Osteoblast (primary cell): ENCODE measurements around the gene PTK6. TPM values are rescaled to one million over a fixed set of nuclear protein-coding genes. Genes with fewer than 3 reads are reported as not detected.

Experiments used
- DNase-seq: peaks from one replicate; pipeline ENCODE4 v3.0.0; 2011; ENCODE audit warnings: low spot score, mixed read lengths; ENCODE audit not compliant: insufficient read length; ENCODE audit errors: missing footprints
- H2AFZ ChIP-seq: 2 replicates; pipeline ENCODE4 v1.6.0; 2011; ENCODE audit warnings: mild to moderate bottlenecking, low read length
- H3K27ac ChIP-seq: 2 replicates; pipeline ENCODE4 v1.5.1; 2011; ENCODE audit warnings: mild to moderate bottlenecking, low read depth, low read length, moderate library complexity
- H3K27me3 ChIP-seq: 2 replicates; pipeline ENCODE4 v1.6.0; 2012; ENCODE audit warnings: mild to moderate bottlenecking, control low read depth, inconsistent platforms, low read length, moderate library complexity; ENCODE audit not compliant: insufficient read depth
- H3K36me3 ChIP-seq: 2 replicates; pipeline ENCODE4 v1.5.1; 2011; ENCODE audit warnings: mild to moderate bottlenecking, low read length, control low read depth, moderate library complexity; ENCODE audit not compliant: insufficient read depth
- H3K4me1 ChIP-seq: 2 replicates; pipeline ENCODE4 v1.5.1; 2011; ENCODE audit warnings: mild to moderate bottlenecking, low read length, control low read depth, moderate library complexity; ENCODE audit not compliant: insufficient read depth
- H3K4me2 ChIP-seq: 2 replicates; pipeline ENCODE4 v1.6.0; 2011; ENCODE audit warnings: mild to moderate bottlenecking, low read length; ENCODE audit not compliant: insufficient read depth
- H3K4me3 ChIP-seq: fragments of 200-600 bp; sonication (generic); 3 replicates; pipeline ENCODE4 v1.5.1; 2012; ENCODE audit warnings: mild to moderate bottlenecking, low read length, inconsistent platforms; ENCODE audit not compliant: insufficient read depth
- H3K79me2 ChIP-seq: 2 replicates; pipeline ENCODE4 v1.6.0; 2012; ENCODE audit warnings: mild to moderate bottlenecking, low read length, control low read depth, inconsistent platforms; ENCODE audit not compliant: insufficient read depth
- H3K9me3 ChIP-seq: 2 replicates; pipeline ENCODE4 v1.5.1; 2011; ENCODE audit warnings: low read depth, low read length, control low read depth
- H4K20me1 ChIP-seq: 2 replicates; pipeline ENCODE4 v1.6.0; 2012; ENCODE audit warnings: mild to moderate bottlenecking, low read length, control low read depth; ENCODE audit not compliant: insufficient read depth
- CTCF ChIP-seq: IDR thresholded peaks from 2 replicates; pipeline ENCODE4 v1.5.1; 2011; ENCODE audit warnings: mild to moderate bottlenecking, low read depth, low read length, moderate library complexity; ENCODE audit errors: extremely low read depth
- total RNA-seq: library from RNA; depleted of rRNA; stranded (reverse); fragments of >200 nt; gene quantifications from 2 replicates; pipeline ENCODE4 v1.2.3, GENCODE V29; 2012

The PTK6 gene
- under 0.01 TPM in 1 of 2 replicates, not detected in the other for total RNA-seq

GRCh38 chr20:63536997-63537524 is at the start of gene PTK6:
TSS of gene PTK6 (minus strand) at chr20:63537376. CDS start at chr20:63537314, 62 bp downstream.
- Histone ChIP-seq H3K4me2 (peak within 1 kb of the TSS; percentile 71), H3K27ac (no peak within 1 kb of the TSS), H3K4me3 (peak within 1 kb of the TSS; percentile 56), H4K20me1 (no peaks in the 10 kb centered on the region), H3K36me3 (no peaks in the 10 kb centered on the region), H3K79me2 (no peaks in the 10 kb centered on the region), H3K27me3 (peaks cover 10% of the 10 kb centered on the region), H2AFZ (peak within 1 kb of the TSS; percentile 62), H3K4me1 (peaks cover 8% of the 10 kb centered on the region), H3K9me3 (no peaks in the 10 kb centered on the region)
- no peak for TF ChIP-seq CTCF
- DNase-seq, result no peak

- peak; percentile 34 for DNase-seq
- Histone ChIP-seq H3K79me2 (no peaks in the 10 kb centered on the region), H3K4me1 (no peaks in the 10 kb centered on the region), H3K4me3 (no peak overlapping the region), H3K27me3 (no peaks in the 10 kb centered on the region), H3K9me3 (no peaks in the 10 kb centered on the region), H3K27ac (no peak overlapping the region), H3K4me2 (no peak overlapping the region), H4K20me1 (no peaks in the 10 kb centered on the region), H3K36me3 (peaks cover 16% of the 10 kb centered on the region), H2AFZ (no peak overlapping the region)
- TF ChIP-seq CTCF, result no peak
Measured at GRCh38 chr20:63586797-63587196, 49.6 kb upstream of the PTK6 start.

GRCh38 chr20:63585616-63586565 is 48.7 kb upstream of the PTK6 start:
- Histone ChIP-seq H2AFZ (no peak overlapping the region), H3K4me1 (no peaks in the 10 kb centered on the region), H3K9me3 (no peaks in the 10 kb centered on the region), H3K27ac (no peak overlapping the region), H3K36me3 (peaks cover 12% of the 10 kb centered on the region), H3K4me3 (no peak overlapping the region), H3K4me2 (no peak overlapping the region), H4K20me1 (no peaks in the 10 kb centered on the region), H3K27me3 (no peaks in the 10 kb centered on the region), H3K79me2 (no peaks in the 10 kb centered on the region)
- DNase-seq, result peak; percentile 60
- TF ChIP-seq CTCF, result no peak

- DNase-seq, result peak; percentile 30
- no peaks in the 10 kb centered on the region for H4K20me1 ChIP-seq
- no peak overlapping the region for H3K27ac ChIP-seq
- H3K36me3 ChIP-seq, result no peaks in the 10 kb centered on the region
- no peaks in the 10 kb centered on the region for H3K79me2 ChIP-seq
- peak overlapping the region; percentile 15 for H3K4me3 ChIP-seq
- H2AFZ ChIP-seq, result peak overlapping the region; percentile 46
- H3K27me3 ChIP-seq, result peaks cover 1% of the 10 kb centered on the region
- TF ChIP-seq CTCF, result no peak
- H3K9me3 ChIP-seq, result no peaks in the 10 kb centered on the region
- no peaks in the 10 kb centered on the region for H3K4me1 ChIP-seq
- peak overlapping the region; percentile 24 for H3K4me2 ChIP-seq
Measured at GRCh38 chr20:63582382-63583063, 45.3 kb upstream of the PTK6 start.
